ENCODE results near the gene KRT6C.
"Not testable (repeated sequence)": the region's sequence is repeated elsewhere in the genome, so short reads cannot be mapped to it uniquely, and the experiment has no call there.

KRT6C gene

GRCh38 chr12:52513736-52514135, 40.1 kb upstream of the KRT6C start:
- H3K36me3 ChIP-seq (ENCODE audit: control insufficient read depth, insufficient read depth, low read length), result no peaks in the 10 kb centered on the region
- no peaks in the 10 kb centered on the region for H3K4me1 ChIP-seq
- no peak overlapping the region for H3K4me3 ChIP-seq (ENCODE audit: low read depth, low read length)
- no peaks in the 10 kb centered on the region for H3K9me3 ChIP-seq (ENCODE audit: control insufficient read depth, low read length)
- no peaks in the 10 kb centered on the region for H3K79me2 ChIP-seq
- no peaks in the 10 kb centered on the region for H3K27me3 ChIP-seq (ENCODE audit: control insufficient read depth, insufficient read depth, low read length)
- no peak overlapping the region for H3K27ac ChIP-seq
- no peak overlapping the region for H2AFZ ChIP-seq
- H3K4me2 ChIP-seq (ENCODE audit: low read length), result no peak overlapping the region
- TF ChIP-seq, protein P1, sequence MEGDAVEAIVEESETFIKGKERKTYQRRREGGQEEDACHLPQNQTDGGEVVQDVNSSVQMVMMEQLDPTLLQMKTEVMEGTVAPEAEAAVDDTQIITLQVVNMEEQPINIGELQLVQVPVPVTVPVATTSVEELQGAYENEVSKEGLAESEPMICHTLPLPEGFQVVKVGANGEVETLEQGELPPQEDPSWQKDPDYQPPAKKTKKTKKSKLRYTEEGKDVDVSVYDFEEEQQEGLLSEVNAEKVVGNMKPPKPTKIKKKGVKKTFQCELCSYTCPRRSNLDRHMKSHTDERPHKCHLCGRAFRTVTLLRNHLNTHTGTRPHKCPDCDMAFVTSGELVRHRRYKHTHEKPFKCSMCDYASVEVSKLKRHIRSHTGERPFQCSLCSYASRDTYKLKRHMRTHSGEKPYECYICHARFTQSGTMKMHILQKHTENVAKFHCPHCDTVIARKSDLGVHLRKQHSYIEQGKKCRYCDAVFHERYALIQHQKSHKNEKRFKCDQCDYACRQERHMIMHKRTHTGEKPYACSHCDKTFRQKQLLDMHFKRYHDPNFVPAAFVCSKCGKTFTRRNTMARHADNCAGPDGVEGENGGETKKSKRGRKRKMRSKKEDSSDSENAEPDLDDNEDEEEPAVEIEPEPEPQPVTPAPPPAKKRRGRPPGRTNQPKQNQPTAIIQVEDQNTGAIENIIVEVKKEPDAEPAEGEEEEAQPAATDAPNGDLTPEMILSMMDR (IDR thresholded peaks at IDR 0.05), result no peak
- no peak overlapping the region for H3K9ac ChIP-seq

DNA sequence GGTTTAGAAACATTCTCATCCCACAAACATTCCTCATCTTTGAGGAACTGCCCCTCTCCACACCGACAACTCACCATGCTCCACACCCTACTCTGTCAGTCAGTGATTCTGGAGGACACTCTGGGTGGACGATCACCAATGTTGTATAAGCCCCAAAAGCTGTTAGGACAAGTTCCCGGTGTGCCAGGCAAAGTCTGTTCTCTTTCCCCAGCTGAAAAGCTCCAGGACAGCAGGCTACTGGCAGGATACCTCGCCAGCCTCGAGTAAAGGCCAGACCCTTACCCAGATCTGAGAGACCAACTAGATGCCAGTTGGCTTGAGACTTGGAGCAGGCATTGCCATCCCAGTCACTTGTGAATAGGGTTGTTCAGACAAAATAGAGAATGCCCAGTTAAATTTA, 34.6 kb upstream of the KRT6C start:
- H3K79me2 ChIP-seq, result no peaks in the 10 kb centered on the region
- no peak overlapping the region for H2AFZ ChIP-seq
- no peaks in the 10 kb centered on the region for H3K4me1 ChIP-seq
- no peak overlapping the region for H3K4me2 ChIP-seq (ENCODE audit: low read length)
- no peaks in the 10 kb centered on the region for H3K9me3 ChIP-seq (ENCODE audit: control insufficient read depth, low read length)
- H3K27ac ChIP-seq, result no peak overlapping the region
- no peaks in the 10 kb centered on the region for H3K36me3 ChIP-seq (ENCODE audit: control insufficient read depth, insufficient read depth, low read length)
- H3K9ac ChIP-seq, result no peak overlapping the region
- no peaks in the 10 kb centered on the region for H3K27me3 ChIP-seq (ENCODE audit: control insufficient read depth, insufficient read depth, low read length)
- TF ChIP-seq, protein P1 (IDR thresholded peaks at IDR 0.05), result no peak
- no peak overlapping the region for H3K4me3 ChIP-seq (ENCODE audit: low read depth, low read length)

DNA sequence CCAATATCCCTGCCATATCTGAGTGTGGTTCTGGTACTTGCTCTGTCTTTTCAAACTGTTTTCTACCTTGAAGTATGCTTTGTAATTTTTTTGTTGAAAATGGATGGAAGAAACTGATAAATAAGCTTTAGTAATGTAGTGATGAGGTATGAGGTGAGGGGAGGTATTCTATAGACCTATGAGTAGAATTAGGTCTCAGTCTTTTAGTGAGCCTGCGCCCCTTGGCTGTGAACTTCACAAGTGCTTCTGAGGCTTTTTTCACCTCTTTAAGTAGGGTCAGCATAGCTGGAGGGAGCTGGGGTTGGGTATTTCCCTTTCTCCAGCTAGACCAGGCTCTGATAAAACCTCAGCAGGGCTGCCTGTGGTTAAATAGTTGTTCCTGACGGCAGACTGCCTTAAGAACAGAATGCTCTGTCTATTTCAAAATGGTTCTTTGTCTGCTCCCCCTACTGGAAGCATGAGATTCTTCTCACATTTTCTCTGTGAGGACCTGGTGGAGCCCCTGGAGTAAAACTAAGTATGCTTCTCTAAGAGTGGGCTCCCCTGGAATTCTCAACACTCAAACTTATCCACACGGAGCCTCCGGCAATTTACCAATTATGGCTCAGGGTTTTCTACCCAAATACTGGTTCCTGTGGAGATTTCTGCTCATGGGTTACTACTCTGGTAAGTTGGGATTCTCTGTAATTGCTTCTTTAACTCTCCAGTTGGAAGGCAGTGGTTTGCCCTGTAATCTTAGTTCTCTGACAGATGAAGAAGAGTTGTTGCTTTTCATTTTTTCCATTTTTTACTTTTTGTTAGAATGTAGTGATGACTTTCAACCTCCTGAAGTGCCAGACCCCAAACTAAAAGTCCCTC, 33.5 kb upstream of the KRT6C start:
- no peak overlapping the region for H3K4me2 ChIP-seq (ENCODE audit: low read length)
- H3K79me2 ChIP-seq, result no peaks in the 10 kb centered on the region
- no peak overlapping the region for H3K9ac ChIP-seq
- no peak overlapping the region for H3K27ac ChIP-seq
- no peaks in the 10 kb centered on the region for H3K4me1 ChIP-seq
- TF ChIP-seq, protein P1 (IDR thresholded peaks at IDR 0.05), result peak; percentile 64
- peak overlapping the region; percentile 55 for H2AFZ ChIP-seq
- no peaks in the 10 kb centered on the region for H3K9me3 ChIP-seq (ENCODE audit: control insufficient read depth, low read length)
- no peaks in the 10 kb centered on the region for H3K27me3 ChIP-seq (ENCODE audit: control insufficient read depth, insufficient read depth, low read length)
- H3K36me3 ChIP-seq (ENCODE audit: control insufficient read depth, insufficient read depth, low read length), result no peaks in the 10 kb centered on the region
- H3K4me3 ChIP-seq (ENCODE audit: low read depth, low read length), result no peak overlapping the region

DNA sequence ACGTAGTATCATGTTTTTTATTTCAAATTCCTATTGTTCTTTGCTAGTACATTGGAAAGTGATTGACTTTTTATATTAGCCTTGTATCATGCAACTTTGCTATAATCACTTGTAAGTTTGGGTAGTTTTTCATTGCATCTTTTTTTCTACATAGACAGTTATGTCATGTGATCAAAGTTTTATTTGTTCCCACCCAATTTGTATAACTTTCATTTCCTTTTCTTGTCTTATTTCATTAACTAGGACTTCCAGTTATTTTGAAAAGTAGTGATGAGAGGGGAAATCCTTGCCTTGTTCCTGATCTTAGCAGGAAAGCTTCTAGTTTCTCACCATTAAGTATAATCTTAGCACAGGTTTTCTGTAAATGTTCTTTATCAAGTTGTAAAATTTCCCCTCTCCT, 29.3 kb upstream of the KRT6C start:
- no peaks in the 10 kb centered on the region for H3K9me3 ChIP-seq (ENCODE audit: control insufficient read depth, low read length)
- H2AFZ ChIP-seq, result no peak overlapping the region
- no peaks in the 10 kb centered on the region for H3K4me1 ChIP-seq
- H3K36me3 ChIP-seq (ENCODE audit: control insufficient read depth, insufficient read depth, low read length), result no peaks in the 10 kb centered on the region
- no peak overlapping the region for H3K4me3 ChIP-seq (ENCODE audit: low read depth, low read length)
- TF ChIP-seq, protein P1 (IDR thresholded peaks at IDR 0.05), result no peak
- no peak overlapping the region for H3K4me2 ChIP-seq (ENCODE audit: low read length)
- no peak overlapping the region for H3K9ac ChIP-seq
- H3K27ac ChIP-seq, result no peak overlapping the region
- no peaks in the 10 kb centered on the region for H3K27me3 ChIP-seq (ENCODE audit: control insufficient read depth, insufficient read depth, low read length)
- no peaks in the 10 kb centered on the region for H3K79me2 ChIP-seq

- Histone ChIP-seq H3K27me3 (ENCODE audit: control insufficient read depth, insufficient read depth, low read length) (no peaks in the 10 kb centered on the region), H3K4me3 (ENCODE audit: low read depth, low read length) (no peak overlapping the region)
These were observed 27.9 kb upstream of the KRT6C start for GRCh38 chr12:52501490-52501889.

GRCh38 chr12:52500574-52500973, 27.0 kb upstream of the KRT6C start:
- H3K27ac ChIP-seq; H3K27me3 ChIP-seq (ENCODE audit: control insufficient read depth, insufficient read depth, low read length); H3K4me3 ChIP-seq (ENCODE audit: low read depth, low read length); H3K9ac ChIP-seq; H3K79me2 ChIP-seq; H2AFZ ChIP-seq; H3K9me3 ChIP-seq (ENCODE audit: control insufficient read depth, low read length); H3K36me3 ChIP-seq (ENCODE audit: control insufficient read depth, insufficient read depth, low read length); H3K4me2 ChIP-seq (ENCODE audit: low read length); H3K4me1 ChIP-seq: not testable (repeated sequence)

More at GRCh38 chr12:52501490-52501889, 27.9 kb upstream of the KRT6C start:
- Histone ChIP-seq H3K4me1 (no peaks in the 10 kb centered on the region), H3K36me3 (ENCODE audit: control insufficient read depth, insufficient read depth, low read length) (no peaks in the 10 kb centered on the region), H3K27ac (no peak overlapping the region), H3K4me2 (ENCODE audit: low read length) (no peak overlapping the region), H3K79me2 (no peaks in the 10 kb centered on the region), H2AFZ (no peak overlapping the region), H3K9me3 (ENCODE audit: control insufficient read depth, low read length) (no peaks in the 10 kb centered on the region), H3K9ac (no peak overlapping the region)
- TF ChIP-seq, protein P1 (IDR thresholded peaks at IDR 0.05), result no peak
